Measurements from ENCODE around the gene CRHR2.

The CRHR2 gene

DNA sequence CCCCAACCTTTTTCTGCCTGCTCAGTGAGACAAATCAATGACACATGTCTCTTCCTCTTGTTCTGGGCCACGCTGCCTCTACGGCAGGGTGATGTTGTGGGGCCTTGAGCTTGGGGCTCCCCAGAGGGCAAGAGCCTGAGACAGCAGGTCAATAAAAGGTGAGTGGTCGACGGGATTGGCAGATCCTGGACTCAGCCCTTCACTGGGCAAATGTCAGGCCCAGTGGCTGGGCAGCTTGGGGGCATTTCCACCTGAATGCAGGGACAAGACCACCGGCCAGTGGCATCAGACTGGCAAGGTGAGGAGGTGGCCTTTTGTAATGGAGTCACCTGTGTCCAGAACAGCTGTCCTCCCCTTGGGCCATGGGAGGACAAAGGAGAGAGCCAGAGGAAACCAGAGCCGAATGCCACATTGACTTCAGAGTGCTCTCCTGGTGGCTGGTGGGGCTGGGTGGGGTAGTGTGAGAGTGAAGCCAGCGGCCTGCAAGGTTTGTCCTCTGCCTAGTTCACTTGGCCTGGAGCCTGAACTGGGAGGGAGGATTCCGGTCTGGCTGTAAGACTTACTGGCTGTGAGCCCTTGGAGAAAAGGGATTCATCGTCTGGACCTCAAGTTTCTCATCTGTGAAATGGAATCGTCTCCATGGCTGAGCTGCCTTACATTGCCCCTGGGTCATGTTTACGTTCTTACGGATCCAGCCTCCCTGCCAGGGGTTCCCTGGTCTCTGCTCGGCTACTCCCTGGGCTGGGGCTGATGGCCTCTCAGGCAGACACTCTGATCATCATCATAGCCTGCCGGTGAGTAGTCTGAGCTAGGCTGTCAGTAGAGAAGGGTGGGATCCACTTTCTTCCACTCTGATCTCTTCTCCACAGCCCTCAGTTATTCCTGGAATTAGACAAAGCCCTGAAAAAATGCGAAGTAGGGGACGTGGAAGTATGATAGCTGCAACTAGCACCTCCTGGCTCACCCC, 25.4 kb upstream of the CRHR2 start:
- DNase-seq (ENCODE audit: low read depth in 3 of 3, low spot score in 1 of 3) = no peak

DNA sequence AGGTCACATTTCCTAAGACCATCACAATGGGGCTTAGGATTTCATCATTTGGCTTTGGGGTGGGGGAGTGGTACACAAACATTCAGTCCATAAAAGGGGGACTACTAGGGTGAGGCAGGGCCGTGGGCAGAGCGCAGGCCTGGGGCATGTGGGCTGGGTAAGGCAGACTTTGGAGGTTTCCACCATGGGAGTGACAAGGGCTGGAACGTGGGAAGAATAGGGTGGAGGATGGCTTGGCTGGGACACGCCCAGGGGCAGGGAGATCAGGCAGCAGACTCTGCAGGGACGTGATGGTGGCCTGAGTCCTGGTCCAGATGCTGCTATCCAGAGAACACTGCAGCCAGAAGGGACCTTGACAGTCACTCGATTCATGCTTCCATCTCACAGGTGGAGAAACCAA, 24.7 kb upstream of the CRHR2 start:
- DNase-seq (ENCODE audit: low read depth in 3 of 3, low spot score in 1 of 3) = no peak

DNA sequence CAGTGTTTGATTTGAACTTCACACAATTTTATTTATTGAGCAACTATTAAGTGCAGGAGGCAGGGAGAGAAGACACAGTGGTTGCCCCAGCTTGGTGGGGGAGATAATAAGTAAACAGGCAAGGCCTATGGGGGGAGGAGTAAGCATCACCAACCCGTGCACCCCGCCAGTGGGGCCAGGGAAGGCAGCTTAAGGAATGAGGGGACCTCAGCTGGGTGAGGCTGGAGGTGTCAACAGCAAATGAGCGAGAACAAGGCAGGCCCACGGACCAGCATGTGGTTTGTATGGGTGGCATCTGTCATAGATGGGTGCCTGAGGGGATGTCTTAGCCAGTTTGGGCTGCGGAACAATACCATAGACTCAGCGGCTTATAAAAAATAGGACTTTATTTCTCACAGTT, 24.1 kb upstream of the CRHR2 start:
- no peak for DNase-seq (ENCODE audit: low read depth in 3 of 3, low spot score in 1 of 3)

DNA sequence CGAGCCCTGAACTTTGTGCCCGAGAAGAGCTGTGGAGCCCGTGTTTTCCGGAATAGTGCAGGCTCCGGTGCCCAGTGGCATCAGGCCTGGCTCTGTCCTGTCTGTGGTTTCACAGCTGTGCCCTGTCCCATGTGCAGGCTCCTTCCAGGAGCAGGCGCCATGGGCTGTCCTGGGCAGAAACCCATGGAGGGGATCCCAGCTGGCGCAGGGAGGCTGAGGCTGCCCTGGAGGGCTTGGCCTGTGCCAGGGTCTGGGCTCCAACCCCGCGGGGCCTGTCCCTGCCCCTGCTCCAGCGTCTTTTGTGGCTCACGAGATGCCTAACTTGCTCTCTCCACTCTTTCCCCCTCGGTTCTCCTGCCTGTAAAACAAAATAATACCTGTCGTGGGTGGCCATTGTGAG, 23.3 kb upstream of the CRHR2 start:
- DNase-seq (ENCODE audit: low read depth in 3 of 3, low spot score in 1 of 3) = no peak

GRCh38 chr7:30705008-30705407, 22.8 kb upstream of the CRHR2 start:
- no peak for DNase-seq (ENCODE audit: low read depth in 3 of 3, low spot score in 1 of 3)

DNA sequence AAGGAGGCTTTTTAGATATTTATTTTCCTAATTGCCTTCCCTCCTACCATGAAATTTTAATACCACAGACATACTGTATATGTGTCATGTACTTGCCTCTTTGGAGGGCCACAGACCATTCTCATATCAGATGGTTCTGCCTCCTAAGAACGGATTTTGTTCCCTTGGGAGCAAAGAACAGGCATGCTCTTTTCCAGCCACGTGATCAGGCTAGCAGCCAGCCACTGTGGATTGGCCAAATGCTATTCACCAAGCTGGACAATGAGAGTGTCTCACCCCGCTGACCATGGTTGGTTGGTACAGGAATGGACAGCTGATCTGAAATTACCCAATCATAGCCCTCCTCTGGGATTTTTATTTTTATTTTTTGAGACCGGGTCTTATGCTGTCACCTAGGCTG, 21.5 kb upstream of the CRHR2 start:
- no peak for DNase-seq (ENCODE audit: low read depth in 3 of 3, low spot score in 1 of 3)

DNA sequence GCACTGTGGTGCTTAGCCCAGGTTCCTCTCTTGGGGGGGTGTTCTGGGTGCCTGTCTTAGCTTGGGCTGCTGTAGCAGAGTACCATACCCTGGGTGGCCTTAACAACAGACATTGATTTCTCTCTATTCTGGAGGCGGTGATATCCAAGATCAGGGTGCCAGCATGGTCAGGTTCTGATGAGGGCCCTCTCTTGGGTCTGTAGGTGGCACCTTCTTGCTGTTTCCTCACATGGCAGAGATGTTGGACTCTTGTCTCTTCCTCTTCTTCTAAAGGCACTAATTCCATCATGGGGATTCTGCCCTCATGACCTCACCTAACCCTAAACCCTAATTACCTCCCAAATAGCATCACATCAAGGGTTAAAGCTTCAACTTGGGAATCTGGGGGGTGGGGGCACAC, 19.9 kb upstream of the CRHR2 start:
- no peak for DNase-seq (ENCODE audit: low read depth in 3 of 3, low spot score in 1 of 3)

- DNase-seq (ENCODE audit: low read depth in 3 of 3, low spot score in 1 of 3) = no peak
These were observed 18.7 kb upstream of the CRHR2 start for GRCh38 chr7:30700941-30701340.

GRCh38 chr7:30699706-30700495, 17.6 kb upstream of the CRHR2 start:
- no peak for DNase-seq (ENCODE audit: low read depth in 3 of 3, low spot score in 1 of 3)

- no peak for DNase-seq (ENCODE audit: low read depth in 3 of 3, low spot score in 1 of 3)
These were observed 16.2 kb upstream of the CRHR2 start for GRCh38 chr7:30698481-30698880.

GRCh38 chr7:30697719-30698460, 15.6 kb upstream of the CRHR2 start:
- no peak for DNase-seq (ENCODE audit: low read depth in 3 of 3, low spot score in 1 of 3)

DNA sequence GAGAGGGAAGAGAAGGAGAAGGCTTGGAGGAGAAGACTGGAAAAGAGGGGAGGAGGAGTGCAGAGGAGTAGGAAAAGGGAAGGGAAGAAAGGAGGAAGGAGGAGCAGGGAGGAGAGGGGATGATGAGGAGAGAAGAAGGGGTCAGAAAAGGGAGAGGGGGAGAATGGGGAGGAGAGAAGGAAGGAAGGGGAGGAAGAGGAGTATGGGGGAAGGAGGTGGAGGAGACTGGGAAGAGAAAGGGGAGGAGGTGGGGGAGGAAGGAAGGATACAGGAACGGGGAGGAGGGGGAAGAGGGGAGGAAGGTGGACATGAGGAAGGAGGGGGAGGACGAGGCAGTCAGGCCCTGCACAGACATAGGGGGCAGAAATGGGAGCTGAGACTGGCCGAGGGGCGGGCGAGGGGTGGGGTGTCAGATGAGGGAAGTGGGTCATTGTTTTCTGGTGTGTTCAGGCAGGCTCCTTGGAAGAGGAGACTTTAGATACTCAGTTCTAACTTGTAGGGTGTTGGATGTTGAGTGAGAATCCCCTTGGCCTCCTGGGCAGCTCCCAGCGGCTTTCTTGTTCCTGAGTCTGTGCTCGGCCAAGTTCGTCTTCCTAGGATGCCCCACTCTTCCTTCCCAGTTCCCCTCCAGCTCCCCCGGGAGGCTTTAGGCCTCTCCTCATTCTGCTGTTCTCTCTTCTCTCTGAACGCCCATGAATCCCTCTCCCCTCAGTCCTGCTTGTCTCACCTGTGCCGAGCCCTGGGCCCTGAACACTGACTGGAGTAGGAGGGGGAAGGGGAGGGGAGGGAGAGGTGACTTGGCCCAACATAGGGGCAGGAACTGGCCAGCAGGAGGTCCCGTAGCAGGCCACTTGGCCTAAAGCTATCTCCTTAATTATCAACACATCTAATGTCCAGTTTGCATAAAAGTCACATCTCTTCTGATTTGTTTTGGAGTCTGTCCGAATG, 12.8 kb upstream of the CRHR2 start:
- no peak for DNase-seq (ENCODE audit: low read depth in 3 of 3, low spot score in 1 of 3)

DNA sequence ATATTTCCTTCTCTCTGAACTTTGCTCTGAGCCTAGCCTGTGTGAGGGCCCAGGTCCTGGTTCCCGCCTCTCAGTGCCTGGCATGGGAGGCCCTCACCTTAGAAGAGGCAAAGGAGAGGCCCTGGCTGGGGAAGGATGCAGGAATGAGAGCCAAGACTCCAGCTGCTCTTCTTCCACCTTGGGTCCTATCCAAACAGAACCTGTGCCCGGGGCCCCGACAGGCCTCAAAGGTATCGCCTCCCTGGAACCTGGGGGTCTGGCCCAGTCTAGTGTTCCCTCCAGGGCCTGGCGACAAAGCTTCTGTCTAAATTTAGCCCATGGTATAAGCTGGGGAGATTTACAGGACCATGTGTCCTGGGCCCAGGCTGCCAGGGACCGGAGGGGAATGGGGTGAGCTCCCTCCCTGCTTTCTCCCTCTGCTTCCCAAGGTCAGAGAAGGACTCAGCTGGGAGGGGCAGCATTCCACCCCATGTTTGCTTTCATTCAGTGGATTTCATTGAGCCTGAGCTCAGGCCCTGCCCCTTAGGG, 12.0 kb upstream of the CRHR2 start:
- no peak for DNase-seq (ENCODE audit: low read depth in 3 of 3, low spot score in 1 of 3)

DNA sequence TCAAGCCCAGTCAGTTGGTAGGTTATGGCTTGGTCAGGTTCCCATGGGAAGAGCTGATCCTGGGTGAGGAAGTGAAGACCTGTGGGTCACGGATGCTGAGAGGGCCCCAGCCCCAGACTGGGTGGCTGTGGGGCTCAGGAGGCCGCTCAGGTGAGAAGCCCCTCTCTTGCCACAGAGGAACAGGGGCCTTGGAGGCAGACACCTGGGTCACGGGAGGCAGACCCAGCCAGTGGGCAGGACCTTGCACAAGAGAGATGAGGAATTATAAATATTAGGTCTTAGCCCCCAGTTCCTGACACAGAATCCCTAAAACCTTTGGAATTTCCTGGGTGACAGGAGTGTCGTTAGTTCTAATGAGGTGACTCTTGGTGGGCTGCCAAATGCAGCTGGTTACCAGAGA, 10.6 kb upstream of the CRHR2 start:
- no peak for DNase-seq (ENCODE audit: low read depth in 3 of 3, low spot score in 1 of 3)

GRCh38 chr7:30692438-30692837, 10.2 kb upstream of the CRHR2 start:
- DNase-seq (ENCODE audit: low read depth in 3 of 3, low spot score in 1 of 3) = no peak

DNA sequence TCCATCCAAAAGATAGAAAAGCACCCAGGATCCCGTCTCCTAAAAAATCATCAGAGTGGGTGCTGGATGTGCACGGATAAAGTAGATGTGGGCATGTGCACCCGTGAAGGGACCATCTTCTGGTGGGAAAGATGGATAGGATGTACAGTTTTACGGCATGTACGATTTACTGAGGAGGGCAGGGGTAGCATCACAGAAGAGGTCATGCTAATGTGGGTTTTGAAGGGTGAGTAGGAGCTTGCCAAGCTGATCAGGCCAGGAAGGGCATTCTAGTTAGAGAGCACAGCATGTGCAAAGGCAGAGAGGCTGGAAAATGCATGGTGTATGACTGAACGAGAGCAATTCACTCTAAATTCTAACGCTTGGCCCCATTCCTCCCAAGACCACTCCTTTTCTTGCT, 7.8 kb upstream of the CRHR2 start:
- no peak for DNase-seq (ENCODE audit: low read depth in 3 of 3, low spot score in 1 of 3)

DNA sequence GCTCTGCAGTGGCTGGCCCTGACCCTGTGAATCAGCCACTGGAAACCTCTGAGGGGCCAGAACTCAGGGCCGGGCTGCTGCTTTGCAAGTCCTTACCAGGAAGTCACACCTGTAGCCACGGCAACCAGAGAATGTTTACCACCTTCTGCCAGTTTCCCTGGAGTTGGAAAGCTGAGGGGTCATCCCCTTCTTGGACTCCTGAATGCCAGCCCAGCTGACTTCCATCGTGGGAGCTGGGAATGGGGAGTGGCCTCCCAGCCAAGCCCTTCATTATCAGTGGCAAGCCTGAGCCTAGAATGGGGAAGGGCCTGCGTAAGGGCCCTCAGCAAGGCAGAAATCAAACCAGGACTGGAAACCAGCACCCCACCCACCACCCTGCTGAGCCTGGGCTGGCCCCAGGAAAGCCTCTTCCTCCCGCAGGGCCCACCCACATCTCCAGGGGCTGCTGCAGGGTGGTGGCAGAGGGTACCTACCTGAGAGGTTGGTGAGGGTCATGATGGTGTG, 6.5 kb upstream of the CRHR2 start:
- no peak for DNase-seq (ENCODE audit: low read depth in 3 of 3, low spot score in 1 of 3)

- DNase-seq (ENCODE audit: low read depth in 3 of 3, low spot score in 1 of 3) = no peak
These were observed 5.3 kb upstream of the CRHR2 start for GRCh38 chr7:30687604-30688003.

- DNase-seq (ENCODE audit: low read depth in 3 of 3, low spot score in 1 of 3) = no peak
These were observed 2.1 kb upstream of the CRHR2 start for GRCh38 chr7:30684351-30684750.

- no peak for DNase-seq (ENCODE audit: low read depth in 3 of 3, low spot score in 1 of 3)
These were observed 1.6 kb upstream of the CRHR2 start for GRCh38 chr7:30683816-30684215.

Measured in stimulated activated CD4-positive, alpha-beta T cell treated with anti-CD3 and anti-CD28 coated beads, TNF-alpha, amount 100 ng/mL, for 1 hour (primary cell).